ENCODE data around the gene NTM. TPM values are rescaled to one million over a fixed set of nuclear protein-coding genes. Genes with fewer than 3 reads are reported as not detected.

NTM gene
- total and polyA plus RNA-seq, 7 donors: 0.07 to 1.1 (median 0.22) TPM; not detected in 2

DNA sequence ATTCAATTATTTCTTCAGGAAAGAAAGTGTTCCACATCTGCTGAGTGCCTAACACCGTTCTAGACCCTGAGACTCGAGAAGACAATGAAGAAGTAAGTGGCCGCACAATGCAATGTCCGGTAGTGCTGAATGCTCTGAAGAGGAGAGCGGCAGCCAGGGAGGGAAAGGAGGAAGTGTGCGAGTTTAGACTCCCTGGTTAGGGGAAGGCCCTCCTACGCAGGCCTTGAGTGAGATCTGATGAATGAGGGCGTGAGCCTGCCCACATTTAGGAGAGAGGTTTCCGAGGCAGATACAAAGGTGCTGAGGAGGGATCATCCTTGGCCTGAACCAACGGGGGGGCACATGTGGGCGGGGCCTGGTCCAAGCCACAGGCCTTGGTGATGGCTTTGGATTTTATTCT lies 558.6 kb downstream of the NTM start:
- H3K27me3 ChIP-seq (ENCODE audit: insufficient read depth in 3 of 3, low read length in 2 of 3): no peaks in the 10 kb centered on the region
- ATAC-seq (no peak), DNase-seq (no peak)
- H3K27ac ChIP-seq: no peak overlapping the region
- H3K36me3 ChIP-seq (ENCODE audit: insufficient read depth in 1 of 2, low read depth in 1 of 2): no peaks in the 10 kb centered on the region
- TF ChIP-seq, protein P1, sequence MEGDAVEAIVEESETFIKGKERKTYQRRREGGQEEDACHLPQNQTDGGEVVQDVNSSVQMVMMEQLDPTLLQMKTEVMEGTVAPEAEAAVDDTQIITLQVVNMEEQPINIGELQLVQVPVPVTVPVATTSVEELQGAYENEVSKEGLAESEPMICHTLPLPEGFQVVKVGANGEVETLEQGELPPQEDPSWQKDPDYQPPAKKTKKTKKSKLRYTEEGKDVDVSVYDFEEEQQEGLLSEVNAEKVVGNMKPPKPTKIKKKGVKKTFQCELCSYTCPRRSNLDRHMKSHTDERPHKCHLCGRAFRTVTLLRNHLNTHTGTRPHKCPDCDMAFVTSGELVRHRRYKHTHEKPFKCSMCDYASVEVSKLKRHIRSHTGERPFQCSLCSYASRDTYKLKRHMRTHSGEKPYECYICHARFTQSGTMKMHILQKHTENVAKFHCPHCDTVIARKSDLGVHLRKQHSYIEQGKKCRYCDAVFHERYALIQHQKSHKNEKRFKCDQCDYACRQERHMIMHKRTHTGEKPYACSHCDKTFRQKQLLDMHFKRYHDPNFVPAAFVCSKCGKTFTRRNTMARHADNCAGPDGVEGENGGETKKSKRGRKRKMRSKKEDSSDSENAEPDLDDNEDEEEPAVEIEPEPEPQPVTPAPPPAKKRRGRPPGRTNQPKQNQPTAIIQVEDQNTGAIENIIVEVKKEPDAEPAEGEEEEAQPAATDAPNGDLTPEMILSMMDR (IDR thresholded peaks at IDR 0.05): no peak
- no peaks in the 10 kb centered on the region for H3K4me1 ChIP-seq
- intact Hi-C loops (cut with DNase I): no loop called here
- H3K4me3 ChIP-seq: no peak overlapping the region
- 75 to 85% (median 78%) methylated on average over 11 of the region's 11 CpGs for WGBS, 3 donors
- H3K9me3 ChIP-seq: no peaks in the 10 kb centered on the region

DNA sequence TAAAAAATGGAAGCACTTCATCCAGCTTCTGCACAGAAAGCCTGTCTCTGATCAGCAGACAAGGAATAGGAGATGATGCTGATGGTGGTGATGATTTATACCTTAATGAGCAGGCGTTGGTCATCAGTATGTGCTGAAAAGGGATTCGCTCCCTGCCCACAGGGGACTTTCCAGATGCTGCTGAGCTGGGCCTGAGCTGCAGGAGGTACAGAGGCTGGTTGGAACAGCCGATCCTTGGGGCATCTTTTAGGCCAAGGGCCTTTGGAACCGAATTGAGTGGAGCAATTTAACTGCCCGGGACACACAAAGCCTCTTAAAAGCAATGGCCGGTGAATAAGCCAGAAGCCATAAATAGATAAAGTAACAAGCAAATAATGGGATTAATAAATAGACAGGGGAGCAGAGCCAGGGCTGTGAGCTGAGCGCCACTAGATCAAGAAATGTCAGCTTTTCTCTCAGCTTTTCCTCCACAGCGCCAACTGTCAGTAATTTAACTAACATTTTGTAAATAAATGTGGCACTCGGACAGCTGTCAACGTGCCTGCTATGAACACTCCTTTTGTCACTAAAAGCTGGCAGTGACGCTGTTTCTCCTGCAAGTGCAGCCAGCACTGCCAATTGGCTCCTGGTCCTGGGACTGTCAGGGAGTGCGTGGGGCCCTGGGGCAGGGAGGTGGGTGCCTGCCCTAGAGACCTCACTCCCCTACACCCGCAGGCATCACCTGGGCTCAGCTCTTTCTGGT lies 562.3 kb downstream of the NTM start:
- Histone ChIP-seq H3K36me3 (ENCODE audit: insufficient read depth in 1 of 2, low read depth in 1 of 2) (no peaks in the 10 kb centered on the region), H3K4me1 (no peaks in the 10 kb centered on the region), H3K9me3 (no peaks in the 10 kb centered on the region), H3K27me3 (ENCODE audit: insufficient read depth in 3 of 3, low read length in 2 of 3) (no peaks in the 10 kb centered on the region), H3K4me3 (no peak overlapping the region), H3K27ac (no peak overlapping the region)
- WGBS, 3 donors: 28 to 38% (median 34%) methylated on average over 13 of the region's 13 CpGs
- TF ChIP-seq, protein P1 (IDR thresholded peaks at IDR 0.05): no peak
- ATAC-seq (no peak), DNase-seq (no peak)
- intact Hi-C loops (cut with DNase I): no loop called here

DNA sequence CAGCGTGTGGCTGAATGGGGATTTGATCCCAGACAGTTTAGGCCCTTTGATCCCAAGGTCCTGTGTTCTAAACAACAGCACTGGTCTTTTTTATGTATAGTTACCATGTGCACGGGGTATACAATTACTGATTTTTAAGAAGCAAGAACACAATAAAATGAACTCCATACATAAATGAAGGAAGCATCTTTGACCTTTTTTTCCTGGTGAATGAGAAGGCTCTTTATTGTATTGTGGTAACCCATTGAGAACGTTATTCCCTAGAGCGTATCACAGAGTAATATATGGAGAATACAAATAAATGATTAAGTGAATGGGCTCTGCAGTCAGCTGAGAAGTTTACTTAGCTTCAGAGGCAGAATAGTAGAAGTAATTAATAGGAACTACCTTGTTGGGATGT lies 563.6 kb downstream of the NTM start:
- H3K27me3 ChIP-seq (ENCODE audit: insufficient read depth in 3 of 3, low read length in 2 of 3): no peaks in the 10 kb centered on the region
- WGBS, 3 donors: 79 to 88% (median 79%) methylated on average over 4 of the region's 4 CpGs
- H3K36me3 ChIP-seq (ENCODE audit: insufficient read depth in 1 of 2, low read depth in 1 of 2): no peaks in the 10 kb centered on the region
- TF ChIP-seq, protein P1 (IDR thresholded peaks at IDR 0.05): no peak
- DNase-seq: no peak
- no peak overlapping the region for H3K4me3 ChIP-seq
- intact Hi-C loops (cut with DNase I): no loop called here
- H3K4me1 ChIP-seq: no peaks in the 10 kb centered on the region
- H3K27ac ChIP-seq: no peak overlapping the region
- no peak for ATAC-seq
- no peaks in the 10 kb centered on the region for H3K9me3 ChIP-seq

DNA sequence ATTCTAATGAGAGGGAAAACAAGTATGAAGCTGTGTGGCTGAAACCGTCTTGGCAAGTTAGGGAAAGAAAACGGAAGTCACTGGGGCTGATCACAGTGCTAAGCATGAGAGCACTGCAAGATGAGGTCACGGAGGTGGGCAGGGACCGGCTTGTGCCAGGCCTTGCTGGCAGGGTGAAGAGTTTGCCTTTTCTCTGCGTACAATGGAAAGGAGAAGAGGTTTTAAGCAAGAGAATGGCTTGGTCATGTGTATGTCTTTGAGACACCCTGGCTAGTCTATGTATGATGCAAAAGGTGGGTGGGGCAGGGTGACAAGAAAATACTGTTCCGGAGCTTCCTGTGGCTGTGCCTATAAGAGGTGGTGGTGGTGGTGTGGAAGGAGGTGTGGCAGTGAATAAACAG lies 567.9 kb downstream of the NTM start:
- 52 to 69% (median 55%) methylated on average over 6 of the region's 6 CpGs for WGBS, 3 donors
- Histone ChIP-seq H3K36me3 (ENCODE audit: insufficient read depth in 1 of 2, low read depth in 1 of 2) (no peaks in the 10 kb centered on the region), H3K4me3 (no peak overlapping the region), H3K9me3 (no peaks in the 10 kb centered on the region), H3K4me1 (no peaks in the 10 kb centered on the region), H3K27ac (no peak overlapping the region), H3K27me3 (ENCODE audit: insufficient read depth in 3 of 3, low read length in 2 of 3) (no peaks in the 10 kb centered on the region)
- ATAC-seq (no peak), DNase-seq (no peak)
- intact Hi-C loops (cut with DNase I): no loop called here
- TF ChIP-seq, protein P1 (IDR thresholded peaks at IDR 0.05): no peak

DNA sequence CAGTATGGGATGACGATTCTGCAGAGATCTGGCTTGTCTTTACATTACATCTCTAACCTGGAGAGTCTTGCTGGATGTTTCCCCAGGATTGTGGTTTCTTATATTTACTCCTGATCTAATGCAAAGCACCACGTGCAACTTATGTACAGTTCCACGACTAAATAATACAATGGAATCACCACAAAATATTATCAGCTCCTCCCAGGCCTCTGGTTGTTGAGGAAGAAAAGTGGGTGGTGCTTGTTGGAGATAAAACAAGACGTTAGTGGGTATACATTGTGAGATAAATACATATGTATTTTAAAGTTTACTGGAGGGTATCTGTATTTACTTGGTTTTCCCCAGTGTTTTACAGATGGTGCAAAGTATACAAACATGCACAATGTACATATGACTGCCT lies 569.7 kb downstream of the NTM start:
- Histone ChIP-seq H3K27me3 (ENCODE audit: insufficient read depth in 3 of 3, low read length in 2 of 3) (no peaks in the 10 kb centered on the region), H3K36me3 (ENCODE audit: insufficient read depth in 1 of 2, low read depth in 1 of 2) (no peaks in the 10 kb centered on the region), H3K4me1 (no peaks in the 10 kb centered on the region), H3K27ac (no peak overlapping the region), H3K4me3 (no peak overlapping the region), H3K9me3 (no peaks in the 10 kb centered on the region)
- DNase-seq (no peak), ATAC-seq (no peak)
- TF ChIP-seq, protein P1 (IDR thresholded peaks at IDR 0.05): no peak
- 65 to 73% (median 67%) methylated on average over 4 of the region's 4 CpGs for whole genome bisulfite sequencing, 3 donors
- intact Hi-C loops (cut with DNase I): no loop called here

Measured in psoas muscle (tissue), 8 donors.